ENCODE measurements around the gene NUP214. TPM values are rescaled to one million over a fixed set of nuclear protein-coding genes. Genes with fewer than 3 reads are reported as not detected.

The NUP214 gene
- total and polyA plus RNA-seq, 2 of the 8 experiments (the other 6 are each of a cell fraction or from before 2014, with no cell fraction given), result 28.6 to 50.2 TPM

DNA sequence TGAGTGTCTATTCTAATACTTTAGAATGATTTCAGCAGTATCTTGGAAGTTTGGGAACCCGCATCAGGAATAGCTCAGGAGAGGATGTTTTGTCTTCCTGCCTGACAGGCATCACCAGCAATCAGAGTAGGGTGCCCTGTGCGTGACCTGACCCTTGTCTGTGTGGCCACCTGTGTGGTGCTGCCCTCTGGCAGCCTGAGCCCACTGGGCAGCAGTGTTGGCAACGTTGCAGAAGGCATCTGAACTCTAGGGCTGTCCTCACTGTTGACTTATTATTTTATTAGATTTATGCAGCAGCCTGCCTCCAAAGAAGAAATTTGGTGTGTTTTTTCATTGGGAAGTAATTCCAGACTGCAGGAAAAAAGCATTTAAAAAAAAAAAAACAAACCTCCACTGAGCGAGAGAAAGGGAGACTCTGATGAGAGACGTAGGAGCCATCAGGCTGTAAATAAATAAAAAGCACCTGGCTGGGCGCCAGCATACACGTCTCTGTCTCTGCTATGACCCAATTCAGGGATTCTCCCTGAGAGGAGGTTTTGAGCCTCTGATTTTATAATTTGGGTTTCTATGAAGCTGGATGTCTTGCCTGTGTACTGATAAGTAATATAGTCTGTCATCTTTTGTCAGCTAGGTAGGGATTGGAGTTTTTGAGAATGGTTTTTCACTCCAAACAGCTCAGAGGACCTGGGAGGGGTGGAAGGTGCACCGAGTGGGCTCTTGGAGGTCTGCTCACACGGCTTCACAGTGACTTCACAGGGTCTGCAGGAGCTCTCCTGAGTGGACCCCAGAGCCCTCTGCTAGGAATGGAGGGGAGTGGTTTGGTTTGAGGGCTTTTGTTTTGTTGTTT is 101.9 kb downstream of the NUP214 start:
- Histone ChIP-seq H3K9ac (replicated peaks in 1 of 4; ENCODE audit: extremely low read depth in 1 of 4, low read depth in 3 of 4, low read length in 3 of 4) (no peak overlapping the region), H3K9me3 (ENCODE audit: insufficient read depth in 2 of 2, low read depth in 1 of 2, low read length in 1 of 2) (no peaks in the 10 kb centered on the region), H3K79me2 (ENCODE audit: control insufficient read depth in 1 of 2, insufficient read depth in 2 of 2, low read length in 2 of 2) (no peaks in the 10 kb centered on the region), H3K23me2 (ENCODE audit: low read depth, low read length) (peaks cover 1% of the 10 kb centered on the region; the same call in 1 of the 2 replicates), H4K8ac (ENCODE audit: extremely low read depth, insufficient read depth, low read length) (no peak overlapping the region), H4K91ac (replicated peaks; ENCODE audit: insufficient read length, low read length) (no peak overlapping the region), H2BK5ac (ENCODE audit: low read depth, low read length) (no peak overlapping the region), H3K79me1 (ENCODE audit: low read depth, low read length) (no peaks in the 10 kb centered on the region), H3K56ac (replicated peaks; ENCODE audit: insufficient read length, low read depth, low read length) (no peak overlapping the region), H2AFZ (ENCODE audit: low read length) (no peak overlapping the region), H4K5ac (ENCODE audit: insufficient read length, low read depth, low read length) (no peak overlapping the region), H3K18ac (ENCODE audit: extremely low read depth, low read length) (no peak overlapping the region), H2BK12ac (ENCODE audit: low read depth, low read length) (no peak overlapping the region), H3K4me1 (replicated peaks in 1 of 4; ENCODE audit: control insufficient read depth in 3 of 4, insufficient read depth in 4 of 4, low read length in 3 of 4) (peaks cover 8 to 16% (median 12%) of the 10 kb centered on the region in 4 experiments; a peak in 6 of 7 replicates), H3K23ac (ENCODE audit: insufficient read length) (no peak overlapping the region), H2BK15ac (ENCODE audit: low read length) (0 out of 2 replicates have a peak overlapping the region, but pooled peaks have one; percentile 36), H3K36me3 (ENCODE audit: control insufficient read depth in 2 of 4, insufficient read depth in 4 of 4, low read length in 3 of 4) (peaks cover 0 to 20% (median 9%) of the 10 kb centered on the region in 4 experiments; a peak in 5 of 8 replicates), H2BK20ac (ENCODE audit: low read length) (no peak overlapping the region), H3K27ac (ENCODE audit: low read depth, low read length) (no peak overlapping the region), H2BK120ac (replicated peaks; ENCODE audit: low read depth, low read length) (no peak overlapping the region), H4K20me1 (replicated peaks in 1 of 2; ENCODE audit: control insufficient read depth in 1 of 2, insufficient read depth in 2 of 2, low read length in 2 of 2) (no peaks in the 10 kb centered on the region), H3K27me3 (replicated peaks in 1 of 4; ENCODE audit: control insufficient read depth in 3 of 4, extremely low read depth in 1 of 4, insufficient read depth in 3 of 4, low read length in 3 of 4) (no peaks in the 10 kb centered on the region), H3K4me3 (ENCODE audit: extremely low read depth in 1 of 4, insufficient read depth in 2 of 4, low read depth in 3 of 4, low read length in 4 of 4) (no peak overlapping the region), H3K4me2 (ENCODE audit: insufficient read depth in 1 of 2, low read depth in 2 of 2, low read length in 2 of 2) (no peak overlapping the region), H3K4ac (replicated peaks; ENCODE audit: insufficient read length, low read depth, low read length) (no peak overlapping the region), H2AK5ac (ENCODE audit: low read depth, low read length) (no peak overlapping the region), H3K14ac (ENCODE audit: insufficient read length) (no peak overlapping the region)
- DNase-seq (ENCODE audit: low read depth in 1 of 2, low spot score in 2 of 2), result no peak
- ChIA-PET POLR2A (ENCODE audit: partially characterized antibody) (interaction anchor here (1.0 to 2.9 kb wide), 3 partner anchors 10 to 106 kb away, joined by 3 to 18 read pairs (median 3); no protein-coding TSS in a partner anchor), CTCF (ENCODE audit: partially characterized antibody) (interaction anchor here (0.9 to 5.4 kb wide), 2 partner anchors 37 to 109 kb away, joined by 3 to 36 read pairs; no protein-coding TSS in a partner anchor)
- 78% methylated on average over 9 of the region's 9 CpGs; no CpG with 5 or more reads in 1 of the 2 experiments for WGBS, 2 experiments (ENCODE audit: extremely low coverage in 1 of 2, insufficient coverage in 1 of 2, insufficient read length in 1 of 2, insufficient replicate concordance in 2 of 2, low coverage in 1 of 2, low lambda C conversion rate in 2 of 2, missing lambda C conversion rate in 1 of 2)
- no peak for FAIRE-seq
- TF ChIP-seq PHF8 (conservative IDR thresholded peaks at IDR 0.05; ENCODE audit: low read depth, low read length), result no peak
- TF ChIP-seq SP4 (IDR thresholded peaks at IDR 0.05; ENCODE audit: low read length), result no peak
- no peak for TF ChIP-seq ZNF274 (IDR thresholded peaks at IDR 0.05; ENCODE audit: borderline replicate concordance, extremely low read depth, low read length)
- no peak for TF ChIP-seq SP2 (IDR thresholded peaks at IDR 0.05; ENCODE audit: low read length)
- TF ChIP-seq TEAD4 (IDR thresholded peaks at IDR 0.05; ENCODE audit: low read depth, low read length), result no peak
- no peak for TF ChIP-seq SUZ12 (IDR thresholded peaks at IDR 0.05; ENCODE audit: low read length)
- no peak for TF ChIP-seq CBX8 (IDR thresholded peaks at IDR 0.05; ENCODE audit: borderline replicate concordance, low read depth, low read length)
- TF ChIP-seq EP300 (IDR thresholded peaks at IDR 0.05; ENCODE audit: borderline replicate concordance in 1 of 2, low read depth in 2 of 2, low read length in 2 of 2), result no peak
- no peak for TF ChIP-seq EZH2 (IDR thresholded peaks at IDR 0.05; ENCODE audit: low read depth, low read length, severe bottlenecking)

Data from H1 (cell line).